SKM-1 treated with dmso at 0.1 percent for 144 hours (cell line): ENCODE results near the gene SNED1.

Source experiments
- DNase-seq: peaks from one replicate; lab custom pipeline; 2025; ENCODE audit not compliant: unreplicated experiment; lab: John Stamatoyannopoulos, UW

Gene SNED1

DNA sequence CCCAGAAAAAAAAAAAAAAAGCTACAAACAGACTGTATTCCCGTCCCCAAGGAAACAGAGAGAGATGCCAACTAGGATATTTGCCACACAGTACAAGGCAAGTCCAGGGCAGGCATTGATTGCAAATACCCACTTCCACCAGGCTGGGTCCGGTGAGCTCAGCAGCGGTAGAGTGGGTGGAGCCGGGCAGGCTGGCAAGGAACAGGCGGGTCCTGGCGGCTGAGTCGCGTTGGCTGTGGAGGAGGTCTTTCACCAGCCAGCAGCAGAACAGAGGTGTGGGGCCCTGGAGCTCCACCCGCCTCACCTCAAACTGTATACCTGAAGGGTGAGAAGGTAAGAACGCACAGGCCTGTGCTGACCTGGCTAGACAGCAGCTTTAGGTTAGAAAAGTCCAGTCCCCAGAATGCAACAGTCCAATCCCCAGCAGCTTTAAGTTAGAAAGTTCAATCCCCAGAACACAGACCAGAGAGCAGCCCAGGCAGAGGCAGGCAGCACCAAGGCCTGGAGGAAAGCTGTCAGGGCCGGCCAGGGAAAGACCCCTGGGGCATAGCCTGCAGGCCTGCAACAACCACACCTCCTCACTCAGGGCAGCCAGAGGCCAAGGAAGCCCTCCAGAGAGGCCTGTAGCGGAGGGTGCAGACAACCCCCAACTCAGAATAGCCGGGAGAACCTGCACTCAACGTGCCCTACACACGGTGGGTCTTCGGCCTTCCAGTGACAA is 125.6 kb downstream of the SNED1 start:
- no peak for DNase-seq

- no peak for DNase-seq
These were observed 127.2 kb downstream of the SNED1 start for GRCh38 chr2:241125626-241126025.

GRCh38 chr2:241126201-241126611 is 127.8 kb downstream of the SNED1 start:
- no peak for DNase-seq

- no peak for DNase-seq
These were observed 128.4 kb downstream of the SNED1 start for GRCh38 chr2:241126771-241127202.

GRCh38 chr2:241128266-241128665 is 129.8 kb downstream of the SNED1 start:
- DNase-seq = no peak

DNA sequence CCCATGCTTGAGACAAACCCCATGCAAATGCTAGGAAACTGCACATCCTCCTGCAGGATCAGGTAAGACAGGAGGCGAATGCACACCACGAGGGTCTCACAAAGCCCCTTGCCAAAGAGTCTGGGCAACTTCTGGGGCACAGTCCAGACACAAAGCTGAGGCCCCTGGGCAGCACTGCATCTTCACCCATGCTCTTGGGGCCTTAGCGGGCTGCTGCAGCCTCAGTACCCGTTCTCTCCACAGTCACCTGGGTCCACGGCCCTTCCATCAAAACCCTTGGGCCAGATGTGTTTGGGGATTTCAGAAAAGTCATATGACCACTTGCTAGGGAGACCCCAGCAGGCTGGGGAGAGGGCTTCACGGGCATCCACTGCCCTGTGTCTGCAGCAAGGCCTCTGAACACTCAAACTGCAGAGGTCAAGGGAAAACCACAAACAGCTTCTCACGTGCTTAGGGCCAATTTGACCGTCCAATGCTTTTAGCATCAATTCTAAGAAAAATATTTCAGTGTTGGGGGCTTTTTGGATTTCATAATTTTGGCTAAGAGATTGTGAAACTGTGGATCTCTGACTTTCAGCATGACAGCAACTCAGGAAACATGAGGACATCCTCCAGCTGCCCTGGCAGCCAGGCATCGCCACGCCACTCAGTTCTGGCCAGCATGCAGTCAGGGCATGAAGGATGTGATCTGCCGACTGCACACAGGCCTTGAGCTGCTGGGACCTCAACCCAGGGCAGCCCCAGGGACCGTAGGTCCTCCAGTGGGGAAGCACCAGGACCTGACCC is 130.9 kb downstream of the SNED1 start:
- DNase-seq = no peak

GRCh38 chr2:241130316-241130715 is 131.9 kb downstream of the SNED1 start:
- DNase-seq = no peak

DNA sequence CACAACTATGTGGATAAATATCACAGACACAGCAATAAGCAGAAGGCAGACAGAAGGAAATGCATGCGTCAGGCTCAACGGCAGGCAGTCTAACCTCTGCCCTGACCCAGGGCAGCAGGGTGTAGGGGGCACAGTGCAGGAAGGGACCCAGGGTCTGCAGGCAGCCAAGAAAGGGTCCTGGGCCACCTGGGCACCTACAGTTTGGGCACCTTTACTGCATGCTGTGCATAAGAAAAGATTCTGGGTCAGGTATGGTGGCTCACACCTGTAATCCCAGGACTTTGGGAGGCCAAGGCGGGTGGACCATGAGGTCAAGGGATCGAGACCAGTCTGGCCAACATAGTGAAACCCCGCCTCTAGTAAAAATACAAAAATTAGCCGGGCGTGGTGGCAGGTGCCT is 133.1 kb downstream of the SNED1 start:
- DNase-seq = no peak

GRCh38 chr2:241132538-241133435 is 134.4 kb downstream of the SNED1 start:
- DNase-seq = no peak

DNA sequence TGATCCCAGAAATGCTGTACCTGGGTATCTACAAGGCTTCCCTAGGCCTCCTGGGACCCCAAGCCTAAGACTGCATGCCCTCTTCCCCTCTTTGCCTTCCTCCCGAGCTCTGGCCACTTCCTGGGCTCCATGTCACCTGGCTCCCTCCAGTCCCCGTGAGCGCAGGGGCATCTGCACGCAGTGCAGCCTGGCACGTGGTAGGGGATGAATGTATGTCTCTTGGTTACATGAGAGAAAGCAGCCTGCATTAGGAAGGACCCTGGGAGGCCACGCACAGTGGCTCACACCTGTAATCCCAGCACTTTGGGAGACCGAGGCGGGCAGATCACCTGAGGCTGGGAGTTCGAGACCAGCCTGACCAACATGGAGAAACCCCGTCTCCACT is 135.0 kb downstream of the SNED1 start:
- no peak for DNase-seq

DNA sequence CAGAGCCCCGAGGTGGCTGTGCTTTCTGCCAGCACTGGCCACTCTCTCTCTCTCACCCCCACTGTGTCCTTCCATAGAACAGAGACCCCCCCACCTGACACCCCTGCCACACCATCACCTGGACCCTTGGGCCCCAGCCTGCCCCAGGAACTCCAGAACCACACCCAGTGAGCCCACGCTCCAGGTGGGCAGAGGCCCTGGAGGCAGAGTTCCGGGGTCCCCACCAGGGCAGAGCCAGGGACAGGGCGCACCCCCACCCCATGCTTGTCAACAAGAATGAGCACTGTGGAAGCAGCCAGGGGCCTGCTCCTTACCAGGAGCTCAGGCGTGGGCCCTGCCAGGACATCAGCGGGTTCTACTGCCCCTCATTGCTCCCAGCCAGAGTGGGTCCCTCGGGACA is 136.3 kb downstream of the SNED1 start:
- no peak for DNase-seq

DNA sequence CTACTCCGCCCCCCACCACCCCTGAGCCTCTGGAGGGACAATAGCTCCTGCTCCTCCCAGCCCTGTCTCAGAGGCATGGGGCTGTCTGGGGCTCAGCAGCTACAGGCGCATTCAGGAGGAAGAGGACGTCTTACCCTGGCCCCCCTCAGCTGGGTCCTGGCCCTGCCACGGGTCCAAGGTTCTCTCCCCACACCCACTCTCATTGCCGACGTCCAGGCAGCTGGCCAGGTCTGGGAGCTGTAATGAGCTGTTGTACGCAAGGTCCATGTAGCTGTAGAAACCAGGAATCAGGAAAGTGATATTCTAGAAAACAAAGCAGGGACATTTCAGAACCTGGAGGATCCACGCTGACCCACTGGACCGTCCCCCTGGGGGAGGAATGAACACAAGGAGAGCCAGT is 137.3 kb downstream of the SNED1 start:
- no peak for DNase-seq

- DNase-seq = no peak
These were observed 137.8 kb downstream of the SNED1 start for GRCh38 chr2:241136191-241136590.

DNA sequence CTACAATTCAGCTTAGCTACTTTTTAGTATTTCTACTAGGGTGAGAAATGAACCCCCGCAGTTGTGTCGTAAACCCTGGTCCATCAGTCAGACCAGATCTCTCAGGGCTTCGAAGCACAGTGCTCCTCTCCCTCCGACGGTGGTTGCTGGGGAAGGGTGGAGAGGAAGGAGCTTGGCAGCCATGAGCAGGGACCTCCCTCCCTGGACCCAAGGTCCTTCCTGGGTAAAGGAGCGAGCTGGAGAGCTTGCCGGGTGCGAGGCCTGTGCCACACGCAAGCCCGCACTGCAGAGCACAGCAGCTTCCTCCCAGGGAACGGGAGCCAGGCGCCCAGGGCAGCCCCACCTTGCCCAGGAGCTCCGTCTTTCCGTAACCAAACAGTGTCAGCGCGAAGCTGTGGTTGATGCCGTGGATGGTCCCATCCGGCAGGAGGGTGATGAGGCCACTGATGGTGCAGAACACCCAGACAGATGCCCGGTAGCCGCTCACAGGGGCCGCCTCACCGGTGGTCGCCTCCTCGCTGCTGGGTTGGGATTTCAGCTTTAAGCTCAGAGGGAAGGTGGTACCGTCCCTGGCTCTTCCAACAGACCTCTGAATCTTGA is 138.3 kb downstream of the SNED1 start:
- DNase-seq = no peak

- DNase-seq = no peak
These were observed 139.1 kb downstream of the SNED1 start for GRCh38 chr2:241137276-241138190.

GRCh38 chr2:241138471-241138870 is 140.1 kb downstream of the SNED1 start:
- DNase-seq = no peak

GRCh38 chr2:241139531-241140444 is 141.4 kb downstream of the SNED1 start:
- DNase-seq = no peak

DNA sequence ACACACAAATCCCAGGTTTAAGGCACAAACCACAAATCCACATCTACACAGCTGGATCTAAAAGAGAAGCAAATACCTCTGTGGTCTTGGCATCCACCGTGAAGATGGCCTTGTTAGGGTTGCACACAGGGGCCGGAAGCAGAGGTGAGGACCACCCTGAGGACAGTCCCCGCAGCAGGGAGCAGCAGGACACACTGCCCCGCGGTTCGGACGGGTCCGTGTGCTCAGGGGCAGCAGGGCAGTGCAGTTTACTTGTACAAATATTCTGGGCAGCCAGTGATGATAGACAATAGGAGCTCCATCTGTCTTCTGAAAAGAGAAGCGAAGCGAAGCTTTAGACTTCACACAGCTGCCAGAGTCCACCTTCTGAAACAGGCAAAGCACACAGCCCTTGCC is 142.0 kb downstream of the SNED1 start:
- no peak for DNase-seq

DNA sequence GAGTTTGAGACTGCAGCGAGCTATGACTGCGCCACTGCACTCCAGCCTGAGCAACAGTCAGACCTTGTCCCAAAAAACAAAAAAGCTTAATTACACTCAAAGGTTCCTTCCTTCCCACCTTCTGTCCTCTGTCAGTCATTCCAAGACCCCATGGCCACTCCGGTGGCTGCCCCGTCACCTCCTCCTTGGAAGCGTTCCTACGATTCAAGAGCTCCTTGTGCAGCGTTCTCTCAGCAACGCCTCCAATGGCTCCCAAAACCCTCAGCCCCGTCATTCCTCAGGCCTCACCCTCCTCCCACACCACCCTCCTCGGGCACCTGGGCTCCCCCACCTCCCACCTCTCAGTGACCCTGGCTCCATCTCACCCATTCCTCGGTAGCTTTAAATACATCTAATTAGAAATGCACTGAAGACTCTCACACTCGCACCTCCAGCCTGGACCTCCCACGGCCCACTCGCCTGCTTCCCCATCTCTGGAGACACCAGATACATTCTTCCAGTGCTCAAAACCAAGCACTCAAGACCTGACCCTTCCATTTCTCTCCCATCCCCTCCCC is 142.9 kb downstream of the SNED1 start:
- no peak for DNase-seq
